Fibroblast of mammary gland (primary cell): Measurements from ENCODE around the gene THRAP3.
A peak's percentile ranks its signal among the peaks of the same experiment; 100 is the strongest.
"Not testable (repeated sequence)": the region's sequence is repeated elsewhere in the genome, so short reads cannot be mapped to it uniquely, and the experiment has no call there.

ENCODE experiments used
- DNase-seq: peaks from one replicate; pipeline ENCODE4 v3.0.0-alpha.2; 2010; ENCODE audit warnings: low read depth
- H3K4me3 ChIP-seq: 2 replicates; pipeline ENCODE4 v1.5.1; 2011; ENCODE audit warnings: low read depth, mild to moderate bottlenecking, low read length, moderate library complexity; ENCODE audit not compliant: control insufficient read depth
- TF ChIP-seq, protein P1 (sequence below): conservative IDR thresholded peaks from 2 replicates; pipeline ENCODE4 v1.5.1; 2011; ENCODE audit warnings: low read depth, low read length, inconsistent platforms; ENCODE audit not compliant: control insufficient read depth, insufficient read depth

The THRAP3 gene

DNA sequence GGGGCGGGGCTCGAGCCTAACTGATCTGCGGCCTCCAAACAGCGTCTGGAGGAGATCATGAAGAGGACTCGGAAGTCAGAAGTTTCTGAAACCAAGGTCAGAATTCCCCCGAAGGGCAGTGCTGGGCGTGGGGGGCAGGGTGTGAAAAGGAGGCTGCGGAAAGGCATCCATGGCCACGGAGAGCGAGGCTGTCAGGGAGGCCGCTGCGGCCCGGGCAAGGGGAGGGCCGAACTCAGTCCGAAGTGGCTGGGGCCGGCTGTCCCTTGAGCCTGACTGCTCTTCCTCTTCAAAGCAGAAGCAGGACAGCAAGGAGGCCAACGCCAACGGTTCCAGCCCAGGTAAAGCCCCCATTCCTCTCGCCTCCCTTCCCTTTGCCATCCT is 45.0 kb upstream of the THRAP3 start:
- H3K4me3 ChIP-seq, result no peak overlapping the region
- no peak for DNase-seq
- TF ChIP-seq, protein P1, sequence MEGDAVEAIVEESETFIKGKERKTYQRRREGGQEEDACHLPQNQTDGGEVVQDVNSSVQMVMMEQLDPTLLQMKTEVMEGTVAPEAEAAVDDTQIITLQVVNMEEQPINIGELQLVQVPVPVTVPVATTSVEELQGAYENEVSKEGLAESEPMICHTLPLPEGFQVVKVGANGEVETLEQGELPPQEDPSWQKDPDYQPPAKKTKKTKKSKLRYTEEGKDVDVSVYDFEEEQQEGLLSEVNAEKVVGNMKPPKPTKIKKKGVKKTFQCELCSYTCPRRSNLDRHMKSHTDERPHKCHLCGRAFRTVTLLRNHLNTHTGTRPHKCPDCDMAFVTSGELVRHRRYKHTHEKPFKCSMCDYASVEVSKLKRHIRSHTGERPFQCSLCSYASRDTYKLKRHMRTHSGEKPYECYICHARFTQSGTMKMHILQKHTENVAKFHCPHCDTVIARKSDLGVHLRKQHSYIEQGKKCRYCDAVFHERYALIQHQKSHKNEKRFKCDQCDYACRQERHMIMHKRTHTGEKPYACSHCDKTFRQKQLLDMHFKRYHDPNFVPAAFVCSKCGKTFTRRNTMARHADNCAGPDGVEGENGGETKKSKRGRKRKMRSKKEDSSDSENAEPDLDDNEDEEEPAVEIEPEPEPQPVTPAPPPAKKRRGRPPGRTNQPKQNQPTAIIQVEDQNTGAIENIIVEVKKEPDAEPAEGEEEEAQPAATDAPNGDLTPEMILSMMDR, result no peak

DNA sequence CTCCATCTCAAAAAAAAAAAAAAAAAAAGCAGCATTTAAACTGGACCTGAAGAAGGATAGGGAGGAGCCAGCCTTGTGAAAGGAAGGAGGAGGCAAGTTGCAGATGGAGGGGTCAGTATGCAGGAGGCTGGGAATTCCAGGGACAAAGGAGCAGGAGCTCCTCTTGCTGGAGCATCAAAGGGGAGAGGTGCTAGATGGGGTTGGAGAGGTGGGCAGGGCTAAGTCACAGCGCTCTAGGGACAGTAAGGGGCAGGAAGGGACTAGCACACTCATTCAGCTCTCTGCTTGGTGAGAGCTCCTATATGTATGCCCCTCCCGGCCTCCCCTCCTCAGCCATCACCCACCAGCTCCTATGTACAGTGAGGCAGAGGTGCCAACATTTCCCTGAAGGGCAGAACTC is 41.5 kb upstream of the THRAP3 start:
- no peak for DNase-seq
- TF ChIP-seq, protein P1, result no peak
- H3K4me3 ChIP-seq, result no peak overlapping the region

DNA sequence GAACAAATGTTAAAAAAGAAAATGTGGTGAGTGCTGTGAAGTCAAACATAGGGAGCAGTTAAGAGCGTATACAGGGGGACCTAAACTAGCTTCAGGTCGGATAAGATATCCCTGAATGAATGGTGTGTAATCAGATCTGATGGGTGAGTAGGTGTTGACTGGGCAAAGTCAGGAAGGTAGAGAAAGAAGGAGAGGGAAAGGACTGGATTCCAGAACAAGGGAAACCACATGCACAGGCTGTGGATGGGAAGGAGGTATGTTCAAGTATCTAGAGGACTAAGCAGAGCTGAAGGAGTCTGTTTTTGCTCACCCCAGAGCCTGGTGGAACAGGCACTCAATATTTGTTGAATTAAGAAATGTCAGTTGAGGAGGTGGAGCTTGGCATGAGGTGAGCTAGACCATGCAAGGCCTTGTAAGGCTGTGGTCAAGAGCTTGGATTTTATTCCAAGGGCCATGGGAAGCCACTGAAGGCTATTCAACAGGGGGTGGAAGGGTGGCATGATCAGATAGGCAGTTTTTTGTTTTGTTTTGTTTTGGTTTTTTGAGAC is 40.9 kb upstream of the THRAP3 start:
- peak; percentile 33 for DNase-seq
- TF ChIP-seq, protein P1, result no peak
- no peak overlapping the region for H3K4me3 ChIP-seq

DNA sequence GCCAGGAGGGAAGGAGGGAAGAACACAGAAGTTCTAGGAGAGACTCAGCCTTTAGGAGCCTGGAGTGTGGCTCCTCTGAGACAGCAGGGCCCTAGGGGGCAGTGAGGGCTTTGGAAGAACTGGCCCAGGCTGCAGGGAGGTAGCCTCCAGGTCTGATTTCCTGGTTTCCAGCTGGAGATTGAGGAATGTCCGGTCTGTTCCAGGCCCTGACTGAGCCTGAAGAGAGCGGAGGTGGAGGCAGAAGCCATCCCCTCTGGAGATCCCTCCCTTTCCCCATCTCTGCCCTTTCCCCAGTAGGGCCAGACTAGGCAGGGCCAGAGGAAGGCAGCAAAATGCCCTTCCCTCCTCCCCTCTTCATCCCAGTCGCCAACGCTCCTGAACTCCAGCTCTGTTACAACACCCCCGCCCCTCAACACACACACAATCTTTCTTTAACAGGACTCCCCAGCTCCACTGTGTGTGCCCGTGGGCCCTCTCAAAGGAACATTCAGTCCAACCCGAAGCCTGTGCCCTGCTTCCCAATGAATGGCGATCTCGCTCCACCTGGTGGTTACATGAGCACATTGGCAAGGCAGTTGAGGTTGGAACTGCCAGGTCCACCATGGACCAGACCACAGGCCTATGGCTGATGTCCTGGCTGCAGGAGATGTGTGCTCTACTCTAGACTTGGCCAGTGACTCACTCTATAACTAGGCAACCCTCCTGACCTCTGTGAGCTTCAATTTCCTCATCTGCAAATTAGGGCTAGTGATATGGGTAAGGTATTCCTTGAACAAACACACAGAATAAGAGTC is 36.2 kb upstream of the THRAP3 start:
- no peak overlapping the region for H3K4me3 ChIP-seq

DNA sequence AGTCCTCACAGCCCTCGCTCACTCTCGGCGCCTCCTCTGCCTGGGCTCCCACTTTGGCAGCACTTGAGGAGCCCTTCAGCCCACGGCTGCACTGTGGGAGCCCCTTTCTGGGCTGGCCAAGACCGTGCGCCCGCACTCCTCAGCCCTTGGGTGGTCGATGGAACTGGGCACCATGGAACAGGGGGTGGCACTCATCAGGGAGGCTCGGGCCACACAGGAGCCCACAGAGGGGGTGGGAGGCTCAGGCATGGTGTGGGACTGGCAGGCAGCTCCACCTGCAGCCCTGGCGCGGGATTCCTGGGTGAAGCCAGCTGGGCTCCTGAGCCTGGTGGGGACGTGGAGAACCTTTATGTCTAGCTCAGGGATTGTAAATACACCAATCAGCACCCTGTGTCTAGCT is 27.4 kb upstream of the THRAP3 start:
- H3K4me3 ChIP-seq, DNase-seq: not testable (repeated sequence)

More for the DNA sequence above, 36.2 kb upstream of the THRAP3 start:
- peak; percentile 92 for DNase-seq
- TF ChIP-seq, protein P1, result peak; percentile 92

DNA sequence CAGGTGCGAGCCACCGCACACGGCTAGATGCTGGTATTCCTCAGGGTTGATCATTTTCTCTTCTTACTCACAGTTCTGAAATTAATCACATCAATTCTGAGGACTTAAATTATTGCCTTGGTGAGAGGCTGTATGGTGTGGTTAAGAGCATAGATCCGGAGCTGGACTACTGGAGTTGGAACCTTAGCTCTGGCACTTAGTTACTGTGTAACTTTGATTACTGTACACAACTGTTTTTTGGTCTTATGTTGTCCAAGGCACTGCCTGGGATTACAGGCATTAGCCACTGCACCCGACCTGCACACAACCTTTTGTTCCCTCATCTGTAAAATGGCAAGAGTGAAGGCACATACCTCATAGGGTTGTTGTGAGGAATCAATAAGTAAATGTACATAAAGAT is 25.6 kb upstream of the THRAP3 start:
- no peak for DNase-seq
- TF ChIP-seq, protein P1, result no peak

DNA sequence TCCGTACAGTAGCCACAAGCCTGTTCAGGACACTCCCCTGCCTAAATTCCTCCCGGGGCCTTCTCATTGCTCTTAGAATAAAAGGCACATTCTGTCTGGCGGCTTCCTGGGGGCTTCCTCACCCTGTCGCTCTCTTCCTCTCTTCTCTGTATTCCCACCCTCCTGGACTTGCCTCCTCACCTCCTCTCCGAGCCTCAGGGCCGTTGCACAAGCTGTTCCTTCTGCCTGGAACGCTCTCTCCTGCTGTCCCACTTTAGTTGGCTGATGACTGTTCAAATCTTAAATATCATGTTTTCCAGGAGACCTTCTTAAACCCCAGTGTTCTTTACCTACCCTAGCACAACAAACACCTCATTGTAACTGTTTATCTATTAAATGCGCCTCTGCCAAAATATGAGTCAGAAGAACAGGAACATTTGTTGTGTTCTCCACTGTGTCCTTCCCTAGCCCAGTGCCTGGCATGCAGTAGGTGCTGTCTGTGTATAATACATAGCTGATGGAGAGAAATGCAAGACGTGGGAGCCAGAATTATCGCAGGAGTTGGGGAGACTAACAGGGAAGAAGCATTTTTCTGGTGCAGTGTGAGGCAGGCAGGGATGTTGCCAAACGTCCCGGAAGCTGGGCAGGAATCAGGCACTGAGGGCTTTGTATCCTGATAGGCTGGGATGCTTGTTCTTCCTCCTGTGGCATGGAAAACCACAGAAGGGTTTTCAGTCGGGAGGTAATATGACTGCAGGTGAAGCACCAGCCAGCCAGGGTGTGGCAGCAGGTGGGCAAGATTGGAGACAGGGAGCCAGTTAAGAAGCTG is 24.1 kb upstream of the THRAP3 start:
- no peak overlapping the region for H3K4me3 ChIP-seq
- TF ChIP-seq, protein P1, result no peak
- DNase-seq, result peak; percentile 64

More for the DNA sequence above, 25.6 kb upstream of the THRAP3 start:
- no peak overlapping the region for H3K4me3 ChIP-seq
